H9 (cell line): ENCODE results near the gene ARNT2. TPM values are rescaled to one million over a fixed set of nuclear protein-coding genes. Genes with fewer than 3 reads are reported as not detected.

Source experiments
- DNase-seq: peaks from one replicate; pipeline ENCODE4 v3.0.0-alpha.2; 2017
- H2AFZ ChIP-seq: one replicate; pipeline ENCODE4 v1.6.1; 2013; ENCODE audit warnings: mild to moderate bottlenecking, low read length, control low read depth, moderate library complexity
- H2AK5ac ChIP-seq: 2 replicates; pipeline ENCODE4 v1.6.1; 2013; ENCODE audit warnings: low read length, control low read depth, mixed read lengths; ENCODE audit not compliant: insufficient read length
- H2BK120ac ChIP-seq: one replicate; pipeline ENCODE4 v1.6.1; 2013; ENCODE audit warnings: low read depth, mild to moderate bottlenecking, low read length, control low read depth, inconsistent platforms; ENCODE audit not compliant: poor library complexity, severe bottlenecking
- H2BK12ac ChIP-seq: 2 replicates; pipeline ENCODE4 v1.6.1; 2013; ENCODE audit warnings: low read length, control low read depth, mixed read lengths, low read depth; ENCODE audit not compliant: insufficient read length
- H2BK15ac ChIP-seq: 2 replicates; pipeline ENCODE4 v1.6.1; 2013; ENCODE audit warnings: low read depth, low read length, control low read depth
- H2BK20ac ChIP-seq: one replicate; pipeline ENCODE4 v1.6.1; 2013; ENCODE audit warnings: low read depth, mild to moderate bottlenecking, low read length, control low read depth, inconsistent platforms; ENCODE audit not compliant: poor library complexity, severe bottlenecking
- H2BK5ac ChIP-seq: 2 replicates; pipeline ENCODE4 v1.6.1; 2013; ENCODE audit warnings: low read length, control low read depth, mixed read lengths; ENCODE audit not compliant: insufficient read length
- H3K14ac ChIP-seq: 2 replicates; pipeline ENCODE4 v1.6.1; 2013; ENCODE audit warnings: low read length, control low read depth; ENCODE audit not compliant: insufficient read depth
- H3K18ac ChIP-seq: 2 replicates; pipeline ENCODE4 v1.6.1; 2013; ENCODE audit warnings: low read depth, mild to moderate bottlenecking, mixed read lengths, low read length, control low read depth; ENCODE audit not compliant: insufficient read length
- H3K23ac ChIP-seq: 2 replicates; pipeline ENCODE4 v1.6.1; 2013; ENCODE audit warnings: low read length, control low read depth, mixed read lengths, low read depth; ENCODE audit not compliant: insufficient read length
- H3K23me2 ChIP-seq: 2 replicates; pipeline ENCODE4 v1.6.1; 2013; ENCODE audit warnings: low read depth, mild to moderate bottlenecking, mixed read lengths, low read length, control low read depth; ENCODE audit not compliant: insufficient read length, poor library complexity, severe bottlenecking
- H3K27ac ChIP-seq: 2 replicates; pipeline ENCODE4 v1.5.1; 2013; ENCODE audit warnings: low read length, control low read depth, mixed read lengths, low read depth; ENCODE audit not compliant: insufficient read length
- H3K27me3 ChIP-seq: 2 replicates; pipeline ENCODE4 v1.6.1; 2013; ENCODE audit warnings: low read length, control low read depth, inconsistent platforms; ENCODE audit not compliant: insufficient read depth
- H3K4ac ChIP-seq: 2 replicates; pipeline ENCODE4 v1.6.1; 2013; ENCODE audit warnings: low read depth, mild to moderate bottlenecking, control low read depth, inconsistent platforms, low read length, moderate library complexity
- H3K4me1 ChIP-seq: 2 replicates; pipeline ENCODE4 v1.6.1; 2013; ENCODE audit warnings: low read length, control low read depth, inconsistent platforms; ENCODE audit not compliant: insufficient read depth
- H3K4me2 ChIP-seq: 2 replicates; pipeline ENCODE4 v1.6.1; 2013; ENCODE audit warnings: low read length, control low read depth, mixed read lengths; ENCODE audit not compliant: insufficient read length, insufficient read depth
- H3K56ac ChIP-seq: 2 replicates; pipeline ENCODE4 v1.6.1; 2013; ENCODE audit warnings: low read depth, mild to moderate bottlenecking, mixed read lengths, low read length, control low read depth; ENCODE audit not compliant: insufficient read length
- H3K79me1 ChIP-seq: 2 replicates; pipeline ENCODE4 v1.6.1; 2013; ENCODE audit warnings: low read depth, mild to moderate bottlenecking, moderate library complexity, low read length, control low read depth, inconsistent platforms; ENCODE audit not compliant: insufficient read depth, poor library complexity, severe bottlenecking
- H3K79me2 ChIP-seq: 2 replicates; pipeline ENCODE4 v1.6.1; 2013; ENCODE audit warnings: low read length, control low read depth, inconsistent platforms; ENCODE audit not compliant: insufficient read depth
- H3K9ac ChIP-seq: 2 replicates; pipeline ENCODE4 v1.6.1; 2013; ENCODE audit warnings: low read length, control low read depth, mixed read lengths; ENCODE audit not compliant: insufficient read length; ENCODE audit errors: extremely low read depth
- H3K9me3 ChIP-seq: one replicate; pipeline ENCODE4 v1.6.1; 2013; ENCODE audit warnings: low read depth, low read length, inconsistent platforms; ENCODE audit not compliant: control insufficient read depth
- H3T11ph ChIP-seq: one replicate; pipeline ENCODE4 v1.6.1; 2013; ENCODE audit warnings: mild to moderate bottlenecking, low read length, control low read depth, inconsistent platforms
- H4K20me1 ChIP-seq: one replicate; pipeline ENCODE4 v1.6.1; 2013; ENCODE audit not compliant: control insufficient read depth, insufficient read length, insufficient read depth
- H4K5ac ChIP-seq: 2 replicates; pipeline ENCODE4 v1.6.1; 2013; ENCODE audit warnings: low read depth, mild to moderate bottlenecking, mixed read lengths, low read length, control low read depth; ENCODE audit not compliant: insufficient read length
- H4K8ac ChIP-seq: replicated peaks from 2 replicates; pipeline ENCODE4 v1.6.1; 2013; ENCODE audit warnings: low read length, control low read depth, mixed read lengths, low read depth; ENCODE audit not compliant: insufficient read length
- H4K91ac ChIP-seq: 2 replicates; pipeline ENCODE4 v1.6.1; 2013; ENCODE audit warnings: low read depth, mild to moderate bottlenecking, moderate library complexity, mixed read lengths, low read length, control low read depth; ENCODE audit not compliant: insufficient read length
- H3K27ac Mint-ChIP-seq, 3 experiments: 2 replicates in 2 of 3; 3 replicates in 1 of 3; pipeline ENCODE4 v1.8.0; 2020 to 2021; ENCODE audit warnings: mixed read lengths in 3 of 3, mild to moderate bottlenecking in 1 of 3, moderate library complexity in 1 of 3
- H3K27me3 Mint-ChIP-seq: 2 replicates; pipeline ENCODE4 v1.8.0; 2021; ENCODE audit warnings: low read depth, mild to moderate bottlenecking, moderate library complexity, mixed read lengths
- H3K36me3 Mint-ChIP-seq, 3 experiments: 2 replicates in 2 of 3; 3 replicates in 1 of 3; pipeline ENCODE4 v1.8.0; 2020 to 2021; ENCODE audit warnings: low read depth in 3 of 3, mixed read lengths in 3 of 3; ENCODE audit not compliant: insufficient read depth in 1 of 3
- H3K4me1 Mint-ChIP-seq, 2 experiments: 2 replicates each; pipeline ENCODE4 v1.8.0; 2020; ENCODE audit warnings: mixed read lengths in 2 of 2
- H3K4me3 Mint-ChIP-seq, 2 experiments: 2 replicates in 1 of 2; 3 replicates in 1 of 2; pipeline ENCODE4 v1.8.0; 2020 to 2021; ENCODE audit warnings: mild to moderate bottlenecking in 2 of 2, mixed read lengths in 2 of 2, moderate library complexity in 1 of 2
- H3K9me3 Mint-ChIP-seq, 2 experiments: 2 replicates in 1 of 2; 3 replicates in 1 of 2; pipeline ENCODE4 v1.8.0; 2020; ENCODE audit warnings: mild to moderate bottlenecking in 2 of 2, mixed read lengths in 2 of 2, moderate library complexity in 1 of 2
- CTCF ChIP-seq: fragments of 200-600 bp; sonication (generic); conservative IDR thresholded peaks from 3 replicates; pipeline ENCODE4 v1.8.0; 2021; ENCODE audit warnings: antibody characterized with exemption, mild to moderate bottlenecking
- WGBS: extraction: QIAGEN DNeasy Blood & Tissue Kit; methylation state at CpG from one replicate; pipeline ENCODE4 v1.1.7; 2013; ENCODE audit warnings: missing lambda C conversion rate, low lambda C conversion rate, mixed read lengths; ENCODE audit not compliant: insufficient read length; ENCODE audit errors: extremely low coverage; 5-methylcytosine and 5-hydroxymethylcytosine counted together
- total RNA-seq: library from RNA; stranded (reverse); gene quantifications from 2 replicates; pipeline ENCODE4 v1.2.1, GENCODE V29; 2021

Gene ARNT2
- total RNA-seq, 1 experiment from 2014 or later: 10.5 TPM

GRCh38 chr15:80459818-80460217 is 55.6 kb downstream of the ARNT2 start:
- Histone ChIP-seq H3K56ac (no peak overlapping the region), H3K79me1 (no peaks in the 10 kb centered on the region), H2AK5ac (no peak overlapping the region), H2BK15ac (no peak overlapping the region), H3K18ac (no peak overlapping the region), H3K14ac (no peak overlapping the region), H3K4me2 (no peak overlapping the region), H3K9me3 (no peaks in the 10 kb centered on the region), H3T11ph (no peak overlapping the region), H3K4ac (no peak overlapping the region), H2BK120ac (no peak overlapping the region), H4K91ac (no peak overlapping the region), H3K23me2 (no peaks in the 10 kb centered on the region), H3K27ac (no peak overlapping the region), H3K4me1 (no peaks in the 10 kb centered on the region), H4K5ac (no peak overlapping the region), H4K20me1 (no peaks in the 10 kb centered on the region), H2AFZ (no peak overlapping the region), H3K23ac (no peak overlapping the region), H3K79me2 (no peaks in the 10 kb centered on the region), H4K8ac (no peak overlapping the region), H2BK5ac (no peak overlapping the region), H2BK12ac (no peak overlapping the region), H3K27me3 (no peaks in the 10 kb centered on the region), H3K9ac (no peak overlapping the region), H2BK20ac (no peak overlapping the region)
- no peak for TF ChIP-seq CTCF
- DNase-seq: no peak
- Mint-ChIP-seq H3K4me3 (no peak overlapping the region), H3K9me3 (no peaks in the 10 kb centered on the region), H3K27ac (no peak overlapping the region), H3K27me3 (peaks cover 8% of the 10 kb centered on the region), H3K4me1 (peaks cover 15 to 22% of the 10 kb centered on the region in 2 experiments), H3K36me3 (no peaks in the 10 kb centered on the region)
- no CpG with 5 or more reads among the region's 3 CpGs for WGBS
